ENCODE results near the gene GRIK2. TPM values are rescaled to one million over a fixed set of nuclear protein-coding genes. Genes with fewer than 3 reads are reported as not detected.

The GRIK2 gene
- total RNA-seq, 3 donors from 2014 or later, result 1.3 to 1.8 (median 1.5) TPM

DNA sequence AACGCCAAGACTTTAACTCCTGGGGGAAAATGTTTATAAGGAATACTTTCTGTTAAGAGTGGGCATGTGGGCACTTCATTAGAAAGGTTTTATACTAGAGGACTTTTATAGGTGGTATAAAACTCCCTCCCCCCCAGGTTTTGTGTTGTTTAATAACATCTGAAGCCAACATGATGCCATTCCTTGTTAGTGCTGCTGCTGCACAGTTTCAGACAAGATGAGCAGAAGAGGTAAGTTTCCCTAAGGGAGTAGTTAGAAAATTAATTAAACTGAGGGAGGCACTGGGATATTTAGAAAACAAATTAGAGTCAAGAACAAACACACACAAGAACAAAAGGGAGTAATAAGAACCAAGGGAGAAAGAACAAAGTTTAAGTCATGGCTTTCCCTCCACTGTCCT is 362.4 kb downstream of the GRIK2 start:
- Histone ChIP-seq H3K36me3 (ENCODE audit: low read depth) (no peaks in the 10 kb centered on the region), H3K9me3 (no peaks in the 10 kb centered on the region), H3K4me3 (no peak overlapping the region), H3K4me1 (ENCODE audit: low read depth) (no peaks in the 10 kb centered on the region)
- intact Hi-C loops (cut with DNase I, micrococcal nuclease), result no loop called here
- ATAC-seq (no peak), DNase-seq (no peak)
- TF ChIP-seq, protein P1, sequence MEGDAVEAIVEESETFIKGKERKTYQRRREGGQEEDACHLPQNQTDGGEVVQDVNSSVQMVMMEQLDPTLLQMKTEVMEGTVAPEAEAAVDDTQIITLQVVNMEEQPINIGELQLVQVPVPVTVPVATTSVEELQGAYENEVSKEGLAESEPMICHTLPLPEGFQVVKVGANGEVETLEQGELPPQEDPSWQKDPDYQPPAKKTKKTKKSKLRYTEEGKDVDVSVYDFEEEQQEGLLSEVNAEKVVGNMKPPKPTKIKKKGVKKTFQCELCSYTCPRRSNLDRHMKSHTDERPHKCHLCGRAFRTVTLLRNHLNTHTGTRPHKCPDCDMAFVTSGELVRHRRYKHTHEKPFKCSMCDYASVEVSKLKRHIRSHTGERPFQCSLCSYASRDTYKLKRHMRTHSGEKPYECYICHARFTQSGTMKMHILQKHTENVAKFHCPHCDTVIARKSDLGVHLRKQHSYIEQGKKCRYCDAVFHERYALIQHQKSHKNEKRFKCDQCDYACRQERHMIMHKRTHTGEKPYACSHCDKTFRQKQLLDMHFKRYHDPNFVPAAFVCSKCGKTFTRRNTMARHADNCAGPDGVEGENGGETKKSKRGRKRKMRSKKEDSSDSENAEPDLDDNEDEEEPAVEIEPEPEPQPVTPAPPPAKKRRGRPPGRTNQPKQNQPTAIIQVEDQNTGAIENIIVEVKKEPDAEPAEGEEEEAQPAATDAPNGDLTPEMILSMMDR (IDR thresholded peaks at IDR 0.05), result no peak

DNA sequence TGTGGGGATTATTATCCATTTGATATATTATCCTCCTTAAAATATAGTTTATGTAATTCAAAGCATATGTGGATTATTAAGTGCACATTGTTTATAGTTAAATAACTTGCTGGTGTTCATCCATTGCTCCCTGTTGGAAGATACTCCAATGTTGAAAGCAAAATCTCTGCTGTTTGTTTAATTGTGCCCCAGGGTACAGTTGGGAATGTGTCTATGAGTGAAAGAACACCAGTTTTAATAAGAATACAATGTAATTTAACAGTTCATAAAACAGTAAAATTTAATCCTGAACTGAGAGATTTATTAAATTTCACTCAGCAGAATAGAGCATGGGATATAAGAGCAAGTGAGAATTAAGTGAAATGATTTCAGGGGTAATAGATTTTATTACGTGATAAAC is 364.9 kb downstream of the GRIK2 start:
- no peaks in the 10 kb centered on the region for H3K4me1 ChIP-seq (ENCODE audit: low read depth)
- H3K9me3 ChIP-seq, result no peaks in the 10 kb centered on the region
- no peaks in the 10 kb centered on the region for H3K36me3 ChIP-seq (ENCODE audit: low read depth)
- no peak for ATAC-seq
- no peak for DNase-seq
- TF ChIP-seq, protein P1 (IDR thresholded peaks at IDR 0.05), result no peak
- H3K4me3 ChIP-seq, result no peak overlapping the region
- intact Hi-C loops (cut with DNase I, micrococcal nuclease), result no loop called here

DNA sequence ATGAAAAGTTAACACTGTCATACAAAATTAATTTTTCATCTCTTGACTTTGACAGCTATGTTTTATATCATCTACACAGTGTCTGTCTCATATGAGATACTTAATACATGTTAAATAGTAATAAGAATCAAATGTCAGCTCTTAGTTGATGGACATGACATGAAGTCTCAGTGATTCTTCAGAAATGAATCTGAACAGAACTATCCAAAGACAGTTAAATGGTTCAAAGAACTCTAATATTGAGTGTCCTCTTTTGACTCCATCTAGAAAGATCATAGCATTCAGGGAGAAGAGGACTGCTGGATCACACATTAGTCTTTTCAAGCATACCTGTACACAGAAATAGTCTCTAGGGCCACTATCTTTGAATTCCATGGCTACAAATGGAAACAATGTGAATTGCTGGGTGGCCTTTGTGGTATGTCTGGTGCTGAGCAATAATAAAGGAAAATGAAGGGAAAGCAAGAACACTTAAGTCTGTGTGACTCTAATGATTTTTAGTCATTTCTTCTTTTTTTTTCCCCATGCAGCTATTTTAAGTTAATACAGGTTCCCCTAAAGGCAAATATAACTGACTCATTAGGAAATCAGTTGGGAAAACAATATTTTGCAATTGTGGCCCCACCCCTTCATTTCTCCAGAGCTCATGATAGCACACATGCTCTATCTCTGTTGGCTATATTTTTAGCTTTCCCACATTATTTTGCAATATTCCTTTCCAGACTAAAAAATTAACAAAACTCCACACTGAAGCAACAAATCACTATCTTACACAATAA is 367.5 kb downstream of the GRIK2 start:
- H3K4me3 ChIP-seq, result no peak overlapping the region
- DNase-seq (no peak), ATAC-seq (no peak)
- no peaks in the 10 kb centered on the region for H3K4me1 ChIP-seq (ENCODE audit: low read depth)
- intact Hi-C loops (cut with DNase I, micrococcal nuclease), result no loop called here
- no peaks in the 10 kb centered on the region for H3K36me3 ChIP-seq (ENCODE audit: low read depth)
- TF ChIP-seq, protein P1 (IDR thresholded peaks at IDR 0.05), result no peak
- no peaks in the 10 kb centered on the region for H3K9me3 ChIP-seq

DNA sequence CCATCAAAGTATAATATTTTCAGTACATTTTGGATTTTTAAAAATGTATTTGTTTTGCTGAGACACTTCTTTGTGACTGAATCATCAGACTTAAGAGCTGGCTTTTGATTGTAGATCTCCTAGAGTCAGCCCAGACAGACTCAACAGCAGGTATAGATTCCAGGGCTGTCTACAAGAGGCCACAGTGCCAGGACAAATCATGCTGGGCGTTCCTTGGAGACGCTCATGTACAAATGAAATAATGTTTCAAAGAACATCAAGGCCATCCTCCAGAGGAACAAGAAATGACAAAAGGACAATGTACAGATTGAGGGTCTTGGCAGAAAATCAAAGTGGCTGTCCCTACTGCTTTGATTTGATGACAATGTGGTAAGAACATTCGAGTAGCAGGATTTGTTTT is 369.3 kb downstream of the GRIK2 start:
- no peak for DNase-seq
- no peak overlapping the region for H3K4me3 ChIP-seq
- H3K9me3 ChIP-seq, result no peaks in the 10 kb centered on the region
- H3K36me3 ChIP-seq (ENCODE audit: low read depth), result no peaks in the 10 kb centered on the region
- ATAC-seq, result no peak
- H3K4me1 ChIP-seq (ENCODE audit: low read depth), result no peaks in the 10 kb centered on the region
- intact Hi-C loops (cut with DNase I, micrococcal nuclease), result no loop called here
- TF ChIP-seq, protein P1 (IDR thresholded peaks at IDR 0.05), result no peak

DNA sequence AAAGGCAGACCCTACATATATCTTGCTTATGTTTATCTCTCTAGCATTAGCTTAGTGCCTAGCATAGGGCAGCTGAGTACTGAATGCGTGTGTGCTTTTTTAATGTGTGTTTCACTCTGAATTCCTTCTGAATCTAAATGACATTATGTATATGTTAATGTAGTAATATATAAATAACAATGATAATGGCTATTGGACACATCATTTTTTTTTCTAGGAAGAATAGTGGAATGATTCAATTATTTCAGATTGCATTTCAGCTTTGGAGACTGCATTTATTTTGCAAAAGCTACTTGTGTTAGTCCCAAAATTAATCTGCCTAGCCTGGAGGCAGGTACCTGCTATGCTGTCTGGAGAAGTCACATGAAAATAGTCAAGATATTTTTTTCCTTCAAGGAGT is 371.8 kb downstream of the GRIK2 start:
- Histone ChIP-seq H3K9me3 (no peaks in the 10 kb centered on the region), H3K4me3 (no peak overlapping the region), H3K4me1 (ENCODE audit: low read depth) (no peaks in the 10 kb centered on the region), H3K36me3 (ENCODE audit: low read depth) (no peaks in the 10 kb centered on the region)
- intact Hi-C loops (cut with DNase I, micrococcal nuclease), result no loop called here
- no peak for ATAC-seq
- TF ChIP-seq, protein P1 (IDR thresholded peaks at IDR 0.05), result no peak
- no peak for DNase-seq
